Measurements from ENCODE around the gene TLR3.

- TF ChIP-seq BHLHE40 (IDR thresholded peaks at IDR 0.05; ENCODE audit: borderline replicate concordance) = no peak
- TF ChIP-seq LEF1 (IDR thresholded peaks at IDR 0.05; ENCODE audit: borderline replicate concordance) = no peak
Measured at GRCh38 chr4:186051096-186051495, 17.9 kb upstream of the TLR3 start.

Measured in HEK293T (cell line).